GM12864 (cell line): ENCODE results near the gene PPP3R1.
A peak's percentile ranks its signal among the peaks of the same experiment; 100 is the strongest.

Source experiments
- DNase-seq: peaks from one replicate; pipeline ENCODE4 v3.0.0-alpha.2; 2011; ENCODE audit warnings: low read depth
- H3K4me3 ChIP-seq: 2 replicates; pipeline ENCODE4 v1.5.1; 2011; ENCODE audit warnings: mild to moderate bottlenecking, low read depth, low read length, control low read depth
- TF ChIP-seq, protein P1 (sequence below): IDR thresholded peaks from 2 replicates; pipeline ENCODE4 v1.5.1; 2011; ENCODE audit warnings: low read depth, mild to moderate bottlenecking, moderate library complexity, low read length, control low read depth, inconsistent platforms; ENCODE audit errors: missing control alignments

PPP3R1 gene

DNA sequence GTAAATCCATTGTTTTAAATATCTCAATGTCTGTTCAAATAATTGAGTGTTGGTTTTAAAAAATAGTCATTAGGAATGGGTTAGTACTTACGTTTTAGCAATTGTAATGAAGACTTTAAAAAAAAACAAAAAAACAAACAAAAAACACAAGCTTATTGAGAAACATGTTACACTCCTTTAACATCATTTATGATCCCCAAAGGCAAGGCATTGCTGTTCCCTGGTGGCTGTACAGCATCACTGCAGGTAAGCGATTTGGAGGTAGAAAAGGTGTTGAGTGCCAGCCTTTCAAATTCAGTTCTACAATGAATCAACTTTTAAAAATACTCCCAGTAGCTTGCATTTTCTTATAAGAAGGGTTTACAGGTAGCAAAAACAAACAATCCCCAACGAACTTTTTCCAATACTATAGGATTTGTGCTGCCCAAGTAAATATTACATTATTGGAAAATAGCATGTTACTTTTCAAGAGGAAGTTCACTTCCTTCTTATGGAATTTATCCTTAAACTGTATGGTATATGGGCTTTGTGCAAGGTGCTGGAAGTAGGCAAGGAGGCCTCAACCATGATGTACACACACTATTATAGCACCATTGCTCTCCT lies 39.9 kb upstream of the PPP3R1 start:
- no peak overlapping the region for H3K4me3 ChIP-seq
- TF ChIP-seq, protein P1, sequence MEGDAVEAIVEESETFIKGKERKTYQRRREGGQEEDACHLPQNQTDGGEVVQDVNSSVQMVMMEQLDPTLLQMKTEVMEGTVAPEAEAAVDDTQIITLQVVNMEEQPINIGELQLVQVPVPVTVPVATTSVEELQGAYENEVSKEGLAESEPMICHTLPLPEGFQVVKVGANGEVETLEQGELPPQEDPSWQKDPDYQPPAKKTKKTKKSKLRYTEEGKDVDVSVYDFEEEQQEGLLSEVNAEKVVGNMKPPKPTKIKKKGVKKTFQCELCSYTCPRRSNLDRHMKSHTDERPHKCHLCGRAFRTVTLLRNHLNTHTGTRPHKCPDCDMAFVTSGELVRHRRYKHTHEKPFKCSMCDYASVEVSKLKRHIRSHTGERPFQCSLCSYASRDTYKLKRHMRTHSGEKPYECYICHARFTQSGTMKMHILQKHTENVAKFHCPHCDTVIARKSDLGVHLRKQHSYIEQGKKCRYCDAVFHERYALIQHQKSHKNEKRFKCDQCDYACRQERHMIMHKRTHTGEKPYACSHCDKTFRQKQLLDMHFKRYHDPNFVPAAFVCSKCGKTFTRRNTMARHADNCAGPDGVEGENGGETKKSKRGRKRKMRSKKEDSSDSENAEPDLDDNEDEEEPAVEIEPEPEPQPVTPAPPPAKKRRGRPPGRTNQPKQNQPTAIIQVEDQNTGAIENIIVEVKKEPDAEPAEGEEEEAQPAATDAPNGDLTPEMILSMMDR, result peak; percentile 91
- DNase-seq, result peak; percentile 22

DNA sequence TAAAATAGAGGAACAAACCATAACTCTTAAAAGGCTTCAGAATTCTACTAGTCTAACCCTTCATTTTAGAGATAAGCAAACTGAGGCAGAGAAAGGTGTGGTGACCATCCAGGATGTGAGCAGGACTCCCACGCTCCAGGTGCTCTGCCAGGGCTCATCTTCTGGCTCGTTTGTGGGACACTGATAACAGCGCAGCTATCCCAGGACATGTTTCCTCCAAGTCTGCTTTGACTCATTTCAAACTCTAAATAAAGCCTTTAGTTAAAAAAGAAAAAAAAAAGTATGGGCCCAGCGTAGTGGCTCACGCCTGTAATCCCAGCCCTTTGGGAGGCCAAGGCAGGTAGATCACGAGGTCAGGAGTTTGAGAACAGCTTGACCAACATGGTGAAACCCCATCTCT lies 39.0 kb upstream of the PPP3R1 start:
- TF ChIP-seq, protein P1, result no peak
- DNase-seq, result no peak
- no peak overlapping the region for H3K4me3 ChIP-seq

DNA sequence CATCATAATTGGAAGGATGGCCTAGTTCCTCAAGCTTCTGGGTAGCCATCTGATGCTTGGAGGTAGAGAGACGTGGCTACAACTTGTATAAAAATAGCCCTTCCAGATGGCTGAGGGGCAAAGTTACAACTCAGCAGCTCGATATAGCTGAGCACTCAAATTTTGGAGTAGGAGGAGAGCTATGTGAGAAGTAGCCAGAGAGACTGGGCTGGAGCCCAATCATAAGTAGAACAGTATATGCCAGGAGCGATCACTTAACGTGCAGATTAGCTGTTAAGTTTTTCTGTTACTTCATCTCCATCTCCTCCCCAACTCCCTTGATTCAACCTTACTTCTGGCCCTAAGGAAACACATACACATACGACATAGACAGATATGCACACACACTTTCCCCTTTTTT lies 38.6 kb upstream of the PPP3R1 start:
- TF ChIP-seq, protein P1, result no peak
- no peak overlapping the region for H3K4me3 ChIP-seq
- DNase-seq, result no peak

DNA sequence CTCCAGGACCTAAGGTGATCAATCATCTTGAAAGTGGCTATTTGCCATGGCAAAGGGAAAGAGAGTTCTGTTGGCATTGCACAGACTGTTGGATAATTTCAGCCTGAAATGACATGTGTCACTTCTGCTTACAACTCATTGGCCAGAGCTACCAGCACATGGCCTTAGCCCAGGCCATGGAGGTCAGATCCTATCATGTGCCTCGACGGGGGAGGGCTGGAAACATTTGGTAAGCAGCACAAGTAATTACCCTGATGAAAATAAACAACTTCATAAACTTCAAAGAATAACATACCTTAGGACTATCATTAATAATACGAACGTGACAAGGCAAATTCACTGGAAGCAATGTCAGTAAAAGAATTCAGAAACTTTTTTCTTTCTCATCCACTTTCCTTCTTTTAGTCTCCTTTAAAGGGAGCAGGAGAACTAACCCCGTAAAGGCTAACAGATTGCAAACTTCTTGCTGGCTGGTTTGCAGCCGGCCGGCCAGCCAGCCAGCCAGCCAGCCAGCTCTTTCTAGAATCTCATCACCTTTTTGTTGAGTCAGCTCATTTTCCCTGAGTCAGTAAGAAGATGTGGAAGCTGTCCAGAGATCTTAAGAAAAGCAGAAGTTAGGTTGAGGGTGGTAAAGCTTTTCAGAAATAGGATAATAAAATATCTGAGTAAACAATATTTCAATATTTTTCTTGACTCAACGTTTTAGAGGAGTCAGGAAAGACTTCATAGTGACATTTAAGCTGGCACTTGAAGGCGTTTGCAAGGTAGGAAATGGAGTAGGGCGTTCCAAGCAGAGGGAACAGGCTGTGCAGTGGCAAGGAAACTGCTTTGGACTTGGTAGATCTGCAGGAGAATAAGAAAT lies 35.5 kb upstream of the PPP3R1 start:
- TF ChIP-seq, protein P1, result no peak
- no peak for DNase-seq
- no peak overlapping the region for H3K4me3 ChIP-seq

DNA sequence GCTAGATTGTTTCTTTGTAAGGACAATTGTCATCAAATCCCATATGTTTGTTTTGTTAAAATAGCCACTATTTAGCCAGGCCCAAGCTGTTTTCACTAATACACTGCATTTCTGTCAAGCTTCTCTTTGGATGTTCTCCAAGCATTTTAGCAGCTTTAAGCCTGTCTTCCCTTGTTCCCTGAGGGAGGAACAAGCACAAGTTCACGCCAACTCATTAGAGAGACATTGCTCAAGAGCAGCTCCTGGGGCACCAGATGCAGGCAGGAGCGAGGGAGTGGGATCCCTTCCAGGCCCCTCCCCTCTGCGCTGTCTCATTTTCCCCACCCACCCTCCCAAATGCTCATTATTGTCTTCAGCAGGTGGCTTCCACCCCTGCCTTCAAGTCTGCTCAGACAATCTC lies 32.6 kb upstream of the PPP3R1 start:
- no peak for DNase-seq
- TF ChIP-seq, protein P1, result no peak
- no peak overlapping the region for H3K4me3 ChIP-seq

DNA sequence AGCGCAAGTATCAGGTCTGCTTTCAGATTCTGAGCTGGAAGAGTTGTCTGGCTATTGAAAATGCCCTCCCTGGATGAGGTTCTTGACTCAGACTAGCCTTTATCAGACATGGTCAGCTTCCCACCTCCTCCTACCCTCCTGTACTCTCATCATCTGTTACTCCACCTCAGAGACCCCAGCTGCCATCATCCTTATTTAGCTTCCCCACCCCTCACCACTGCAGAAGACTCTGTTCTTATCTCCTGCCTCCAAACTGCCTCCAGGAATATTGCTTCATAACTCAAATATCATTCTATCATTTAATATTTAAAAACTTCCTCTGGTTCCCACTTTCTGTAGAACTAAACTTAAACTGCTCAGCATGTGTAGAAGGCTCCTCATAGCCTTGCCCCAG lies 31.1 kb upstream of the PPP3R1 start:
- no peak for DNase-seq
- TF ChIP-seq, protein P1, result no peak

More for the DNA sequence above, 31.1 kb upstream of the PPP3R1 start:
- H3K4me3 ChIP-seq, result no peak overlapping the region
